WTC11 (cell line): ENCODE measurements around the gene DCAF8L1. TPM values are rescaled to one million over a fixed set of nuclear protein-coding genes. Genes with fewer than 3 reads are reported as not detected.

Experiments
- ATAC-seq: fragments of 200-7000 bp; cut with Tn5 transposase; 2 replicates; pipeline ENCODE4 v1.10.0; 2021; ENCODE audit warnings: mild to moderate bottlenecking, moderate library complexity
- CTCF ChIA-PET: fragments of 300-600 bp; sonication (Branson Sonifier 250); formaldehyde crosslinking; loops from one replicate; lab custom pipeline; 2021; ENCODE audit warnings: antibody characterized with exemption; lab: Charles Lee
- POLR2A ChIA-PET: fragments of 350-600 bp; sonication (Branson Sonifier 250); formaldehyde crosslinking; loops from one replicate; lab custom pipeline; 2021; ENCODE audit warnings: antibody characterized with exemption; lab: Charles Lee
- DNase-seq: peaks from one replicate; pipeline ENCODE4 v3.0.0; 2021; ENCODE audit warnings: low spot score
- H3K27ac Mint-ChIP-seq: 2 replicates; pipeline ENCODE4 v1.8.0; 2021; ENCODE audit warnings: mixed read lengths
- H3K27me3 Mint-ChIP-seq: 2 replicates; pipeline ENCODE4 v1.8.0; 2021; ENCODE audit warnings: low read depth, mild to moderate bottlenecking, moderate library complexity, mixed read lengths
- H3K36me3 Mint-ChIP-seq: 2 replicates; pipeline ENCODE4 v1.8.0; 2021; ENCODE audit warnings: mixed read lengths
- H3K4me1 Mint-ChIP-seq: 2 replicates; pipeline ENCODE4 v1.8.0; 2022; ENCODE audit warnings: mixed read lengths
- H3K4me3 Mint-ChIP-seq: 2 replicates; pipeline ENCODE4 v1.8.0; 2021; ENCODE audit warnings: mild to moderate bottlenecking, moderate library complexity, mixed read lengths
- H3K9me3 Mint-ChIP-seq: 2 replicates; pipeline ENCODE4 v1.8.0; 2021; ENCODE audit warnings: mixed read lengths
- CREM ChIP-seq: sonication (generic); formaldehyde crosslinking; IDR thresholded peaks from 2 replicates; pipeline ENCODE4 v1.8.1; 2022; ENCODE audit warnings: mild to moderate bottlenecking, missing genetic modification reagents, moderate library complexity
- ESRRA ChIP-seq: sonication (generic); formaldehyde crosslinking; IDR thresholded peaks from 2 replicates; pipeline ENCODE4 v1.8.1; 2022; ENCODE audit warnings: mild to moderate bottlenecking, missing genetic modification reagents, borderline replicate concordance
- FOXK1 ChIP-seq: sonication (generic); formaldehyde crosslinking; IDR thresholded peaks from 2 replicates; pipeline ENCODE4 v1.8.0; 2022; ENCODE audit warnings: mild to moderate bottlenecking, moderate library complexity, missing genetic modification reagents
- RELA ChIP-seq: sonication (generic); formaldehyde crosslinking; IDR thresholded peaks from 2 replicates; pipeline ENCODE4 v1.8.1; 2022; ENCODE audit warnings: missing genetic modification reagents, mild to moderate bottlenecking, borderline replicate concordance
- ZBTB21 ChIP-seq: sonication (generic); formaldehyde crosslinking; IDR thresholded peaks from 2 replicates; pipeline ENCODE4 v1.8.1; 2023; ENCODE audit warnings: mild to moderate bottlenecking, missing genetic modification reagents, borderline replicate concordance
- ZNF121 ChIP-seq: sonication (generic); formaldehyde crosslinking; IDR thresholded peaks from 2 replicates; pipeline ENCODE4 v1.8.0; 2023; ENCODE audit warnings: missing genetic modification reagents
- ZNF317 ChIP-seq: sonication (generic); formaldehyde crosslinking; IDR thresholded peaks from 2 replicates; pipeline ENCODE4 v1.8.1; 2023; ENCODE audit warnings: low read depth, mild to moderate bottlenecking, moderate library complexity, missing genetic modification reagents, borderline replicate concordance
- ZNF416 ChIP-seq: fragments of 250-450 bp; sonication (Bioruptor Pico); IDR thresholded peaks from 2 replicates; pipeline ENCODE4 v1.9.0; 2021; ENCODE audit warnings: mild to moderate bottlenecking, inconsistent platforms
- total RNA-seq: library from RNA; stranded (reverse); gene quantifications from 3 replicates; pipeline ENCODE4 v1.2.3, GENCODE V29; 2021
- TF ChIP-seq, protein P1 (sequence below): fragments of 250-450 bp; sonication (Bioruptor Pico); conservative IDR thresholded peaks from 2 replicates; pipeline ENCODE4 v1.9.0; 2021; ENCODE audit warnings: mild to moderate bottlenecking
- TF ChIP-seq, protein P2 (sequence below): sonication (generic); formaldehyde crosslinking; IDR thresholded peaks from 2 replicates; pipeline ENCODE4 v1.8.1; 2022; ENCODE audit warnings: missing genetic modification reagents, borderline replicate concordance
- TF ChIP-seq, protein P3 (sequence below): sonication (generic); formaldehyde crosslinking; IDR thresholded peaks from 2 replicates; pipeline ENCODE4 v1.8.0; 2022; ENCODE audit warnings: mild to moderate bottlenecking, missing genetic modification reagents
- TF ChIP-seq, protein P4 (sequence below): sonication (generic); formaldehyde crosslinking; IDR thresholded peaks from 2 replicates; pipeline ENCODE4 v1.8.1; 2023; ENCODE audit warnings: mild to moderate bottlenecking, missing genetic modification reagents
- TF ChIP-seq, protein P5 (sequence below): fragments of 250-450 bp; sonication (Bioruptor Pico); IDR thresholded peaks from 2 replicates; pipeline ENCODE4 v1.9.0; 2021; ENCODE audit warnings: mild to moderate bottlenecking, borderline replicate concordance
- TF ChIP-seq, protein P6 (sequence below): fragments of 250-450 bp; sonication (Bioruptor Pico); IDR thresholded peaks from 2 replicates; pipeline ENCODE4 v2.1.2; 2022; ENCODE audit warnings: mild to moderate bottlenecking, moderate library complexity

Gene DCAF8L1
- total RNA-seq, 1 experiment from 2014 or later: not detected

DNA sequence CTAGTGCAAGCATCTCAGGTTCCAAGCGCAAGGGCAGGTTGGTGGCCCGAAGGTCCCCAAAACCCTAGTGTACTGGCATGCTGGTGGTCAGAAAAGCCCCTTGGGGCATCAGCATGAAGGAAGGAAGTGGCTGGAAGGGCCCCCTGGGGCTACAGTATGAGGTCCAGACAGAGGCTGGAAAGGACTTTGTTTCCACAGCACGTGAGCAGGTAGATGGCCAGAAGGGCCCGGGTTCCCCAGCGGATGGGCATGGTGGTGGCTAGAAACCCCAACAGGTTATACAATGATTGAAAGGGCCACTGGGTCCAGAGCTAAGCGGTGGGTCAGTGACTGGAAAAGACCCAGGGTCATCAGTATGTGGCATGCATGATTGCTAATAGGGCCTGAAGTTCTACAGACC, 34.7 kb upstream of the DCAF8L1 start:
- Mint-ChIP-seq H3K4me1 (no peaks in the 10 kb centered on the region), H3K27ac (no peak overlapping the region), H3K36me3 (no peaks in the 10 kb centered on the region), H3K9me3 (no peaks in the 10 kb centered on the region), H3K27me3 (no peaks in the 10 kb centered on the region), H3K4me3 (no peak overlapping the region)
- ChIA-PET POLR2A (no interaction called here), CTCF (no interaction called here)
- ATAC-seq (no peak), DNase-seq (no peak)
- TF ChIP-seq, protein P1, sequence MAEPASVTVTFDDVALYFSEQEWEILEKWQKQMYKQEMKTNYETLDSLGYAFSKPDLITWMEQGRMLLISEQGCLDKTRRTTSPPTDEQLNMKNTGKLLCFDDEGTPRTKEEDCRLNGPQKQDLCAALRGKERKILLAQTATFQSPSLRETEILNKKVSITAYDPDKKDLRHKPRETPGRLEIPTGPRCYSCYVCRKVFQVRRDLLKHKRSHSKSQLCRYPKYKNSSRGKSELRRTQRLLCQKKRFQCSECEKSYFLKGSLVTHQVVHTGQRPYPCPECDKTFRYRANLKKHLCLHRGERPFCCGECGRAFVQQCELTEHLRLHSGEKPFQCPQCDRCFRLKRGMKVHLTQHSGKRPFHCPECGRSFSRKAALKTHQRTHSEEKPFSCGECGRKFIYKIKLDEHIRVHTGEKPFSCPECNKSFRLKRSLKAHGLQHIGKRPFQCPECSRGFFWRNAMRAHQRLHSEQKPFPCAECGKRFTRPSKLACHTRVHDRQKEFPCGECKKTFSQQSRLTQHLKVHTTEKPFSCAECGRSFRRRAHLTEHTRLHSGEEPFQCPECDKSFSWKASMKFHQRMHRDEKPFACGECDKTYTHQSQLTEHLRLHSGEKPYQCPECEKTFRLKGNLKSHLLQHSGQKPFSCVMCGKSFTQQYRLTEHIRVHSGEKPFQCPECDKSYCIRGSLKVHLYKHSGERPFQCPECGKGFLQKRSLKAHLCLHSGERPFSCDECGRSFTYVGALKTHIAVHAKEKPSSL (CRISPR knock-in tag): no peak
- TF ChIP-seq ZNF317 (CRISPR knock-in tag) (no peak), FOXK1 (CRISPR knock-in tag) (no peak), ZNF416 (no peak), RELA (CRISPR knock-in tag) (no peak), ZBTB21 (CRISPR knock-in tag) (no peak), ZNF121 (CRISPR knock-in tag) (no peak), CREM (no peak)
- TF ChIP-seq, protein P2, sequence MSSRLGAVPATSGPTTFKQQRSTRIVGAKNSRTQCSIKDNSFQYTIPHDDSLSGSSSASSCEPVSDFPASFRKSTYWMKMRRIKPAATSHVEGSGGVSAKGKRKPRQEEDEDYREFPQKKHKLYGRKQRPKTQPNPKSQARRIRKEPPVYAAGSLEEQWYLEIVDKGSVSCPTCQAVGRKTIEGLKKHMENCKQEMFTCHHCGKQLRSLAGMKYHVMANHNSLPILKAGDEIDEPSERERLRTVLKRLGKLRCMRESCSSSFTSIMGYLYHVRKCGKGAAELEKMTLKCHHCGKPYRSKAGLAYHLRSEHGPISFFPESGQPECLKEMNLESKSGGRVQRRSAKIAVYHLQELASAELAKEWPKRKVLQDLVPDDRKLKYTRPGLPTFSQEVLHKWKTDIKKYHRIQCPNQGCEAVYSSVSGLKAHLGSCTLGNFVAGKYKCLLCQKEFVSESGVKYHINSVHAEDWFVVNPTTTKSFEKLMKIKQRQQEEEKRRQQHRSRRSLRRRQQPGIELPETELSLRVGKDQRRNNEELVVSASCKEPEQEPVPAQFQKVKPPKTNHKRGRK (CRISPR knock-in tag): no peak
- TF ChIP-seq, protein P3, sequence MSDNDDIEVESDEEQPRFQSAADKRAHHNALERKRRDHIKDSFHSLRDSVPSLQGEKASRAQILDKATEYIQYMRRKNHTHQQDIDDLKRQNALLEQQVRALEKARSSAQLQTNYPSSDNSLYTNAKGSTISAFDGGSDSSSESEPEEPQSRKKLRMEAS (CRISPR knock-in tag): no peak
- TF ChIP-seq, protein P4, sequence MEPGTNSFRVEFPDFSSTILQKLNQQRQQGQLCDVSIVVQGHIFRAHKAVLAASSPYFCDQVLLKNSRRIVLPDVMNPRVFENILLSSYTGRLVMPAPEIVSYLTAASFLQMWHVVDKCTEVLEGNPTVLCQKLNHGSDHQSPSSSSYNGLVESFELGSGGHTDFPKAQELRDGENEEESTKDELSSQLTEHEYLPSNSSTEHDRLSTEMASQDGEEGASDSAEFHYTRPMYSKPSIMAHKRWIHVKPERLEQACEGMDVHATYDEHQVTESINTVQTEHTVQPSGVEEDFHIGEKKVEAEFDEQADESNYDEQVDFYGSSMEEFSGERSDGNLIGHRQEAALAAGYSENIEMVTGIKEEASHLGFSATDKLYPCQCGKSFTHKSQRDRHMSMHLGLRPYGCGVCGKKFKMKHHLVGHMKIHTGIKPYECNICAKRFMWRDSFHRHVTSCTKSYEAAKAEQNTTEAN (CRISPR knock-in tag): no peak
- TF ChIP-seq, protein P5, sequence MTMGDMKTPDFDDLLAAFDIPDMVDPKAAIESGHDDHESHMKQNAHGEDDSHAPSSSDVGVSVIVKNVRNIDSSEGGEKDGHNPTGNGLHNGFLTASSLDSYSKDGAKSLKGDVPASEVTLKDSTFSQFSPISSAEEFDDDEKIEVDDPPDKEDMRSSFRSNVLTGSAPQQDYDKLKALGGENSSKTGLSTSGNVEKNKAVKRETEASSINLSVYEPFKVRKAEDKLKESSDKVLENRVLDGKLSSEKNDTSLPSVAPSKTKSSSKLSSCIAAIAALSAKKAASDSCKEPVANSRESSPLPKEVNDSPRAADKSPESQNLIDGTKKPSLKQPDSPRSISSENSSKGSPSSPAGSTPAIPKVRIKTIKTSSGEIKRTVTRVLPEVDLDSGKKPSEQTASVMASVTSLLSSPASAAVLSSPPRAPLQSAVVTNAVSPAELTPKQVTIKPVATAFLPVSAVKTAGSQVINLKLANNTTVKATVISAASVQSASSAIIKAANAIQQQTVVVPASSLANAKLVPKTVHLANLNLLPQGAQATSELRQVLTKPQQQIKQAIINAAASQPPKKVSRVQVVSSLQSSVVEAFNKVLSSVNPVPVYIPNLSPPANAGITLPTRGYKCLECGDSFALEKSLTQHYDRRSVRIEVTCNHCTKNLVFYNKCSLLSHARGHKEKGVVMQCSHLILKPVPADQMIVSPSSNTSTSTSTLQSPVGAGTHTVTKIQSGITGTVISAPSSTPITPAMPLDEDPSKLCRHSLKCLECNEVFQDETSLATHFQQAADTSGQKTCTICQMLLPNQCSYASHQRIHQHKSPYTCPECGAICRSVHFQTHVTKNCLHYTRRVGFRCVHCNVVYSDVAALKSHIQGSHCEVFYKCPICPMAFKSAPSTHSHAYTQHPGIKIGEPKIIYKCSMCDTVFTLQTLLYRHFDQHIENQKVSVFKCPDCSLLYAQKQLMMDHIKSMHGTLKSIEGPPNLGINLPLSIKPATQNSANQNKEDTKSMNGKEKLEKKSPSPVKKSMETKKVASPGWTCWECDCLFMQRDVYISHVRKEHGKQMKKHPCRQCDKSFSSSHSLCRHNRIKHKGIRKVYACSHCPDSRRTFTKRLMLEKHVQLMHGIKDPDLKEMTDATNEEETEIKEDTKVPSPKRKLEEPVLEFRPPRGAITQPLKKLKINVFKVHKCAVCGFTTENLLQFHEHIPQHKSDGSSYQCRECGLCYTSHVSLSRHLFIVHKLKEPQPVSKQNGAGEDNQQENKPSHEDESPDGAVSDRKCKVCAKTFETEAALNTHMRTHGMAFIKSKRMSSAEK: no peak
- TF ChIP-seq, protein P6, sequence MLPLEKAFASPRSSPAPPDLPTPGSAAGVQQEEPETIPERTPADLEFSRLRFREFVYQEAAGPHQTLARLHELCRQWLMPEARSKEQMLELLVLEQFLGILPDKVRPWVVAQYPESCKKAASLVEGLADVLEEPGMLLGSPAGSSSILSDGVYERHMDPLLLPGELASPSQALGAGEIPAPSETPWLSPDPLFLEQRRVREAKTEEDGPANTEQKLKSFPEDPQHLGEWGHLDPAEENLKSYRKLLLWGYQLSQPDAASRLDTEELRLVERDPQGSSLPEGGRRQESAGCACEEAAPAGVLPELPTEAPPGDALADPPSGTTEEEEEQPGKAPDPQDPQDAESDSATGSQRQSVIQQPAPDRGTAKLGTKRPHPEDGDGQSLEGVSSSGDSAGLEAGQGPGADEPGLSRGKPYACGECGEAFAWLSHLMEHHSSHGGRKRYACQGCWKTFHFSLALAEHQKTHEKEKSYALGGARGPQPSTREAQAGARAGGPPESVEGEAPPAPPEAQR: no peak

DNA sequence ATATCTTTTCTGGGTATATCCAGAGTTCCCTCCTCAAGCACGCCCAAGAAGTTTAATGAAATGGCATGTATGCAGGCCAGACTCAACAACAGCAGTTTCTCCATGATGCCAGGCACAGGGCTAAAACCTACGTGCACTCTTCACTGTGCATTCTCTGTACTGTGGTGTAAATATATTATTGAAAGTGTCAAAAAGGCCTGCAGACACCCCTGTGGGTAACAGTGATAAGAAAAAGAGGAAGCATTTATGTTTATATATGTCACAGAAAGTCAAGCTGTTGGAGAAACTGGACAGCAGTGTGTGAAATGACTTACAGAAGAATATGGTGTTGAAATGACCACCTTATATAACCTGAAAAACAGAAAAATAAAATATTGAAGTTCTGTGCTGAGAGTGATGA, 29.6 kb upstream of the DCAF8L1 start:
- H3K9me3 Mint-ChIP-seq: no peaks in the 10 kb centered on the region
- DNase-seq (no peak), ATAC-seq (no peak)
- H3K27ac Mint-ChIP-seq: no peak overlapping the region
- H3K4me3 Mint-ChIP-seq: no peak overlapping the region
- no peaks in the 10 kb centered on the region for H3K27me3 Mint-ChIP-seq
- POLR2A ChIA-PET: no interaction called here
- no peaks in the 10 kb centered on the region for H3K36me3 Mint-ChIP-seq
- CTCF ChIA-PET: no interaction called here
- TF ChIP-seq, protein P1 (CRISPR knock-in tag): no peak
- TF ChIP-seq ESRRA (CRISPR knock-in tag): no peak
- peaks cover 3% of the 10 kb centered on the region; the same call in 1 of the 2 replicates for H3K4me1 Mint-ChIP-seq
